Mesendoderm (in vitro differentiated cells): ENCODE measurements around the gene ECHDC3.

Source experiments
- DNase-seq: peaks from one replicate; pipeline ENCODE4 v3.0.0; 2013
- H2AK5ac ChIP-seq: 2 replicates; pipeline ENCODE4 v1.6.1; 2013; ENCODE audit warnings: low read length, inconsistent platforms
- H2BK120ac ChIP-seq: 2 replicates; pipeline ENCODE4 v1.6.1; 2013; ENCODE audit warnings: low read depth, mild to moderate bottlenecking, low read length, moderate library complexity, mixed read lengths
- H2BK15ac ChIP-seq: replicated peaks from 2 replicates; pipeline ENCODE4 v1.6.1; 2013; ENCODE audit warnings: low read depth, mild to moderate bottlenecking, moderate library complexity
- H2BK5ac ChIP-seq: 2 replicates; pipeline ENCODE4 v1.6.1; 2013; ENCODE audit warnings: low read length, inconsistent platforms
- H3K18ac ChIP-seq: 2 replicates; pipeline ENCODE4 v1.6.1; 2013; ENCODE audit warnings: mild to moderate bottlenecking, low read length, mixed read lengths
- H3K23ac ChIP-seq: one replicate; pipeline ENCODE4 v1.6.1; 2013; ENCODE audit warnings: low read length
- H3K27ac ChIP-seq: 2 replicates; pipeline ENCODE4 v1.5.1; 2013; ENCODE audit warnings: low read depth, mild to moderate bottlenecking, inconsistent platforms, low read length, moderate library complexity
- H3K27me3 ChIP-seq: 2 replicates; pipeline ENCODE4 v1.6.1; 2013; ENCODE audit warnings: low read length, control low read depth, mild to moderate bottlenecking, inconsistent platforms; ENCODE audit not compliant: insufficient read depth, poor library complexity
- H3K36me3 ChIP-seq: 2 replicates; pipeline ENCODE4 v1.6.1; 2013; ENCODE audit warnings: low read length, inconsistent platforms; ENCODE audit not compliant: control insufficient read depth, insufficient read depth
- H3K4ac ChIP-seq: one replicate; pipeline ENCODE4 v1.6.1; 2013; ENCODE audit warnings: low read depth, mild to moderate bottlenecking, low read length, moderate library complexity
- H3K4me1 ChIP-seq: 2 replicates; pipeline ENCODE4 v1.6.1; 2013; ENCODE audit warnings: low read depth, low read length, inconsistent platforms; ENCODE audit not compliant: control insufficient read depth
- H3K4me2 ChIP-seq: 2 replicates; pipeline ENCODE4 v1.6.1; 2013; ENCODE audit warnings: low read length
- H3K4me3 ChIP-seq: 2 replicates; pipeline ENCODE4 v1.5.1; 2013; ENCODE audit warnings: mild to moderate bottlenecking, low read length
- H3K56ac ChIP-seq: one replicate; pipeline ENCODE4 v1.6.1; 2013; ENCODE audit warnings: low read length
- H3K79me1 ChIP-seq: 2 replicates; pipeline ENCODE4 v1.6.1; 2013; ENCODE audit warnings: low read length, inconsistent platforms
- H3K79me2 ChIP-seq: 2 replicates; pipeline ENCODE4 v1.6.1; 2013; ENCODE audit warnings: mild to moderate bottlenecking, low read length; ENCODE audit not compliant: control insufficient read depth, insufficient read depth
- H3K9ac ChIP-seq: 2 replicates; pipeline ENCODE4 v1.6.1; 2013; ENCODE audit warnings: low read length, inconsistent platforms
- H4K5ac ChIP-seq: one replicate; pipeline ENCODE4 v1.6.1; 2013; ENCODE audit warnings: low read length
- H4K8ac ChIP-seq: one replicate; pipeline ENCODE4 v1.6.1; 2013; ENCODE audit warnings: low read depth, mild to moderate bottlenecking, control low read depth, low read length, moderate library complexity
- whole genome bisulfite sequencing: extraction: QIAGEN DNeasy Blood & Tissue Kit; methylation state at CpG from one replicate; pipeline ENCODE4 v1.1.7; 2013; ENCODE audit warnings: low lambda C conversion rate, missing lambda C conversion rate; ENCODE audit not compliant: insufficient coverage; ENCODE audit errors: extremely low coverage; 5-methylcytosine and 5-hydroxymethylcytosine counted together

ECHDC3 gene

DNA sequence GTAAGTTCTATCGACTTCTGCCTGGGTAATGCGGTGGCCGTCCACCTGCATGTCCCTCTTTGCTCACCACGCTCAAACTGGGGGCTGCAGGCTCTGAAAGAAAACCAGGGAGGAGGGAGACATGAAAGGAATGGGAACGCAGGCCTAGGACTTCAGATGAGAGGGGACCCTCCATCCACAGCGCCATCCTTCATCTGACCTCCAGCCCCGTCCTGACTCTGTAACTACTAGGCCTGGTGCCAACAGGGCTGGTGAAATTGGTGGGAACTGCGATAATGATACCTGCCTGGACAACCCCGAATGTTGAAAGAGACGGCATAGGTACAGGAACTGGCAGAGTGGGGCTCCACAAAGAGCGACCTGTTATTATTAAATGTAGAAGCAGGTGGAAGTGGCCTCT lies 1.3 kb upstream of the ECHDC3 start:
- H3K36me3 ChIP-seq = no peaks in the 10 kb centered on the region
- no peak overlapping the region for H3K9ac ChIP-seq
- H4K5ac ChIP-seq = no peak overlapping the region
- no peak overlapping the region for H3K56ac ChIP-seq
- no peak overlapping the region for H2AK5ac ChIP-seq
- H2BK5ac ChIP-seq = no peak overlapping the region
- no peak overlapping the region for H4K8ac ChIP-seq
- H3K27ac ChIP-seq = no peak overlapping the region
- no peak overlapping the region for H2BK120ac ChIP-seq
- DNase-seq = no peak
- no peak overlapping the region for H3K18ac ChIP-seq
- H3K4me3 ChIP-seq = no peak overlapping the region
- H3K79me1 ChIP-seq = no peaks in the 10 kb centered on the region
- H3K27me3 ChIP-seq = no peaks in the 10 kb centered on the region
- no peaks in the 10 kb centered on the region for H3K79me2 ChIP-seq
- H3K23ac ChIP-seq = no peak overlapping the region
- H3K4me1 ChIP-seq = no peaks in the 10 kb centered on the region
- no peak overlapping the region for H2BK15ac ChIP-seq
- H3K4ac ChIP-seq = no peak overlapping the region
- H3K4me2 ChIP-seq = no peak overlapping the region
- WGBS = no CpG with 5 or more reads among the region's 11 CpGs

DNA sequence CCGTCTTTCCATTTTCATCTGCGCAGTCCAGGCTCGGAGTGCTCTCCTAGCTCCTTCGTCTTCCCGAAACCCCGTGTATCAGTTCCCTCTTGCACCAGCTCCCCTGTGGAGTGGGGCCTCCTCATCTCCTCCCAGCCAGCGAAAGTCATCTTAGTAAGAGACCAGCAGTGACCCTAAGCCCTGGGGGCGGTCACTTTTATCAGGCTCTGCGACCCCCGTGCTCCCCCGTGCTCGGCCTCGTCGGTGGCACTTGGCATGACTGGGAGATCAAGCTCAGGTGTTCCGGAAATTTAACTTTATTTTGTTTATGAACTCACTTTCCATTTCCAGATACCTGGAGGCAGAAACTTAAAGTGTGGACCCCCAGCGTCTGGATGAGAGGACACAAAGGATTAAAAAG lies 574 bp upstream of the ECHDC3 start:
- Histone ChIP-seq H2BK15ac (no peak overlapping the region), H3K27ac (no peak overlapping the region), H3K27me3 (no peaks in the 10 kb centered on the region), H3K9ac (peak overlapping the region; percentile 54), H3K4ac (no peak overlapping the region), H3K4me3 (no peak overlapping the region), H3K56ac (peak overlapping the region; percentile 74), H3K18ac (no peak overlapping the region), H4K8ac (no peak overlapping the region), H3K4me2 (no peak overlapping the region), H2BK120ac (no peak overlapping the region), H3K79me2 (no peaks in the 10 kb centered on the region), H2AK5ac (no peak overlapping the region), H4K5ac (no peak overlapping the region), H2BK5ac (no peak overlapping the region), H3K4me1 (no peaks in the 10 kb centered on the region), H3K36me3 (no peaks in the 10 kb centered on the region), H3K79me1 (no peaks in the 10 kb centered on the region), H3K23ac (no peak overlapping the region)
- no peak for DNase-seq
- no CpG with 5 or more reads among the region's 16 CpGs for WGBS

DNA sequence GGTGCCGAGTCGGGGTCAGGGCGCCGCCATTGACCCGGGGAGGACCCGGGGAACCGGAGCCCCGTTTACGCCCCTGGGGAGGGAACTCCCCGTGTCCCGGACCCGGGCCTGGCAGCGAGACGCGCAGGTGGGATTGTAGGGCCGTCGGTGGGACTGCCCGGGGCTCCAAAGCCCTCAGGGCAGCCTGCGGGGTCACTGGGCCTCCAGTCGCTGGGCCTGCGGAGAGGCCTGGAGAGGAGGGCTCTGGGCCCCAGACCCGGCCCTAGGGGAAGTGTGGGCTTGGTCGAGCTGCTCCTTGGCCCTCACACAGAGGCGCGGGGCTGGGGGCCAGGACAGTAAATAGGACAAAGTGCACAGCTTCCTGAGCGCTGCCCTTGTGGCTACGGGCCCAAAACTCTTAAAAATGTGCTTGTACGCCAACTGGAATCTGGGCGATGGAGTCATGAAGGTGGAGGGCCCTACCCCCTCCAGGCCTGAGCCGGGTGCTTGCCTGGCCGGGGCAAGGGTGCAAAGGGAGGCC lies 657 bp downstream of the ECHDC3 start:
- Histone ChIP-seq H3K4ac (peak overlapping the region; percentile 41), H3K4me2 (peak overlapping the region; percentile 50), H4K8ac (no peak overlapping the region), H3K18ac (peak overlapping the region; percentile 43), H3K27ac (no peak overlapping the region), H3K4me3 (peak overlapping the region; percentile 30), H3K27me3 (no peaks in the 10 kb centered on the region), H3K4me1 (no peaks in the 10 kb centered on the region), H3K79me2 (no peaks in the 10 kb centered on the region), H3K56ac (peak overlapping the region; percentile 88), H4K5ac (no peak overlapping the region), H3K23ac (no peak overlapping the region), H3K9ac (peak overlapping the region; percentile 84), H2BK5ac (no peak overlapping the region), H3K79me1 (no peaks in the 10 kb centered on the region), H2AK5ac (no peak overlapping the region), H2BK120ac (no peak overlapping the region), H3K36me3 (no peaks in the 10 kb centered on the region), H2BK15ac (no peak overlapping the region)
- no CpG with 5 or more reads among the region's 31 CpGs for WGBS
- DNase-seq = peak; percentile 32

DNA sequence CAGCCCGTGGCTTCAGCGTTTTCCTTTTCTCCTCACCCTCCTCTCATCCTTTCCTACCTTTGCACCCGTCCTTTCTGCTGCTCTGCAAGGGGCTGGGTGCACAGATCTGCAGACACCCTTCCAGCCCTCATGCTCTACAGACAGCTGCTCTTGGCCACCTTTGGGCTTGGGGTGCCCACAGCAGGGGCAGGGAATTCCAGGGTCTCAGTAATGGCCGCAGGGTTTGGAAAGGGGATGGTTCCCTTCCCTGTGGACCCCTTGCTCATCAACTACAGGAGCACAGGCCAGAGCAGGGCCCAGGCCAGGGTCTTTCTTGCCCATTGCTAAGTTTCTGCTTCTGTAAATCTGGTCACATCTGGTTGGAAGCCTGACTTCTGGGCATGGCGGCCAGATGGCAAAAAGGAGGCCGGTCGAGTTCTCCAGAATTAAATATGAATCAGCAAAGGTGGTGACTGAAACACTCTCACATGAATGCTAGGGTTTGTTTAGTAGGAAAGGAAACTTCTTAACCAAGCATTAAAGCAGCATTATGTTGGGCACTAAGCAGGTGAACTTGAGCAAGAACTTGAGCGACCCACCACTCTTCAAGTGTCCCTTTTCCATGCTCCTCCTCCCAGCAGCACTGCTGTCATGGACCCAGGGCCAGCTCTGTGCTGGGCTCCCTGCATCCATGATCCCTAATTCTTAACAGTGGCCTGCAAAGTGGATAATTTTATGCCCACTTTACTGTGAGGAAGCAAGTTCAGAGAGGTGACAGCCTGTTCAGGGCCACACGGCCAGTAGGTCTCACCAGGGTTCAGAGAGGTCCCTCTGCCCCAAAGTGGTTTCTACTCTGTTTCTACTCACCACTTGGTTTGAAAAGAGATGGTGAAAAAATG lies 1.5 kb downstream of the ECHDC3 start:
- no peak overlapping the region for H2AK5ac ChIP-seq
- H3K79me2 ChIP-seq = no peaks in the 10 kb centered on the region
- no CpG with 5 or more reads among the region's 9 CpGs for WGBS
- no peak for DNase-seq
- peak overlapping the region; percentile 81 for H3K23ac ChIP-seq
- H3K4me2 ChIP-seq = no peak overlapping the region
- no peak overlapping the region for H3K4ac ChIP-seq
- no peaks in the 10 kb centered on the region for H3K79me1 ChIP-seq
- no peak overlapping the region for H3K9ac ChIP-seq
- no peaks in the 10 kb centered on the region for H3K36me3 ChIP-seq
- H2BK5ac ChIP-seq = no peak overlapping the region
- no peak overlapping the region for H2BK15ac ChIP-seq
- H3K27me3 ChIP-seq = no peaks in the 10 kb centered on the region
- no peak overlapping the region for H4K5ac ChIP-seq
- no peak overlapping the region for H3K18ac ChIP-seq
- no peak overlapping the region for H3K4me3 ChIP-seq
- no peak overlapping the region for H3K27ac ChIP-seq
- no peak overlapping the region for H2BK120ac ChIP-seq
- no peaks in the 10 kb centered on the region for H3K4me1 ChIP-seq
- H4K8ac ChIP-seq = no peak overlapping the region
- H3K56ac ChIP-seq = no peak overlapping the region

DNA sequence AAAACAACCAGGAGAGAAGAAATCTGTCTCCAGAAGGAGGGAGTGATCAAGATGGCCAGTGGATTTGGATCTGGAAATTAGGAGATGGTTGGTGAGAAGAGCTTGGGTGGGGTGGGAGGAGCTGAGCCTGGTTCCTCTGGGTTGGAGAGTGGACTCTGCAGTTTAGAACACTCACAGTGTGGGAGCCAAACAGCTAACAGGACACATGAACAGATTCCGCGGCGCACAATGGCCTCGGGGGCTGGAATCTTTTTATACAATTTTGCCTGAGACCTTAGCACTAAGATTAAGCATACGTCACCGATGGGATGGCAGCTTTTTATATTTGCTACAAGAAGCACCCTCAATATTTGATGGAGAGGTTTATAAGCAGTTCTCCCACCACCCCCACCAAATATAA lies 2.9 kb downstream of the ECHDC3 start:
- Histone ChIP-seq H2AK5ac (no peak overlapping the region), H4K5ac (no peak overlapping the region), H3K4me2 (no peak overlapping the region), H3K4me3 (no peak overlapping the region), H2BK5ac (no peak overlapping the region), H3K79me2 (no peaks in the 10 kb centered on the region), H3K18ac (no peak overlapping the region), H2BK120ac (no peak overlapping the region), H3K23ac (no peak overlapping the region), H3K4ac (no peak overlapping the region), H3K27me3 (no peaks in the 10 kb centered on the region), H3K36me3 (no peaks in the 10 kb centered on the region), H3K9ac (no peak overlapping the region), H4K8ac (no peak overlapping the region), H3K79me1 (no peaks in the 10 kb centered on the region), H3K27ac (no peak overlapping the region), H3K56ac (no peak overlapping the region), H3K4me1 (no peaks in the 10 kb centered on the region), H2BK15ac (no peak overlapping the region)
- DNase-seq = no peak
- no CpG with 5 or more reads among the region's 6 CpGs for WGBS
